Lung microvascular endothelial cell (primary cell): ENCODE data around the gene CMC4. TPM values are rescaled to one million over a fixed set of nuclear protein-coding genes. Genes with fewer than 3 reads are reported as not detected.

Experiments used
- DNase-seq, 2 donors: peaks; one replicate each; pipeline versions ENCODE4 v3.0.0 to v3.0.0-alpha.2; 2010; ENCODE audit warnings: low read depth in 2 of 2
- total RNA-seq: library from RNA; depleted of rRNA; stranded (reverse); fragments of >200 nt; gene quantifications from 2 replicates; pipeline ENCODE4 v1.2.1, GENCODE V29; 2014

CMC4 gene
- total RNA-seq, 1 donor from 2014 or later = 13.3 TPM

DNA sequence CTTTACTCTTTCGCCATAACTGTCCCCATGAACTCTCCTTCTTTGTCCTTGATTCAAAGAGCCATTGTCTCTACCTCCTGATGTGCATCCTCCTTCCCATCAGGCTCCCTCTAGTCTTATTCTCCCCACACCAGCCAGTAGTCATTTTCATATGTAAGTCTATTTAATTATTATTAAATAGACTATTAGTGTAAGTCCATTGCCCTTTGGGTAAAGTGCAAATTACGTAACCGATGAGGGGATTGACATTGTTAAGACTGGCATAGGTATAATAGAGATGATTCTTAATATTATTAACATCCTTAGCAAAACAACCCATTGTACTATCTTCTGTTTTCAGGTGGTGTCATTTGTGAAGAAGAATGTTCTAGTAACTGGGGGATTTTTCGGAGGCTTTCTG lies 16.7 kb downstream of the CMC4 start:
- no peak for DNase-seq

DNA sequence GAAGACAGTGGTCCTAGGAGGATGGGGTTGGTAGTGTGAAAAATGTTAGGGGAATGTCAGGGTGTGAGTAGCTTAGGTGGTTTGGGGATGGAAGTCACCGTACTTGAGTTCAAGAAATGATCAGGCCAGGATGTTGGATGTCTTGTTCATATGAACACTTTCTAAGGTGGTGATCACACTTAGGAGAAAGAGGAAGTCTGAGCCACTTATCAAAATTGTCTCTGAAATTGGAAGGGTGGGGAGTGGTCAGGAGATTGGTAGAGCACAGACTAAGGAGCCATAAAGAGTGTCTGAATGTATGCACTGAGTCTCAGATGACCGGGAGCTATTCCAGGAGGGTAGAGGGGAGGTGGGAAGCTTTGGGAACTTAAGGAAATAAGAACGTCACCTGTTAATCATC lies 17.3 kb downstream of the CMC4 start:
- no peak for DNase-seq

DNA sequence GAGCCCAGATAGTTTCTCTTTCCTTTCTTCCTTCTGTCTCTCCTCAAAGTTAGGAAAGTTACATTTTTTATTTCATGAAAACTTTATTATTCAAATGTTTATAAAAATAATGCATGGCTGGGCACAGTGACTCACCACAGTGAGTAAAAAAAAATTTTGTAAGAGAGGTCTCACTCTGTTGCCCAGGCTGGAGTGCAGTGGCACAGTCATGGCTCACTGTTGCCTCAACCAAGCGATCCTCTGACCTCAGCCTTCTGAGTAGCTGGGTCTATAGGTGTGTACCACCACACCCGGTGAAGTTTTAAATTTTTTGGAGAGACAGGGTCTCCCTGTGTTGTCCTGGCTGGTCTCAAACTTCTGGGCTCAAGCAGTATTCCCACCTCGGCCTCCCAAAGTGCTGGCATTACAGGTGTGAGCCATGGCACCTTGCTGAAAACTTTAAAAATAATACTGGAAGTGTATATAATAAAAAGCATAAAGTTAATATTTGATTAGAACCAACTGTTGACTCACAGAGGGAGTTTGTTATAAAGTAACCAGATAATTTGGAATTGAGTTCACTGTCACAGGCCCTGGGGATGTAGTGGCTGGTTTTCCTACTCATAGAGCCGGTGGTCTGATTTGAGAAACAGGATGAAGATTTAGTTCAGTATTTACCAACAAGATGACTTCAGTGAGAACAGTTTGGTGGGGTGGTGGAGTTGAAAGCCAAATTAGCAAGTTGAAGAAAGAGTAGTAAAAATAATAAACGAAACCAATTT lies 18.0 kb downstream of the CMC4 start:
- no peak for DNase-seq

DNA sequence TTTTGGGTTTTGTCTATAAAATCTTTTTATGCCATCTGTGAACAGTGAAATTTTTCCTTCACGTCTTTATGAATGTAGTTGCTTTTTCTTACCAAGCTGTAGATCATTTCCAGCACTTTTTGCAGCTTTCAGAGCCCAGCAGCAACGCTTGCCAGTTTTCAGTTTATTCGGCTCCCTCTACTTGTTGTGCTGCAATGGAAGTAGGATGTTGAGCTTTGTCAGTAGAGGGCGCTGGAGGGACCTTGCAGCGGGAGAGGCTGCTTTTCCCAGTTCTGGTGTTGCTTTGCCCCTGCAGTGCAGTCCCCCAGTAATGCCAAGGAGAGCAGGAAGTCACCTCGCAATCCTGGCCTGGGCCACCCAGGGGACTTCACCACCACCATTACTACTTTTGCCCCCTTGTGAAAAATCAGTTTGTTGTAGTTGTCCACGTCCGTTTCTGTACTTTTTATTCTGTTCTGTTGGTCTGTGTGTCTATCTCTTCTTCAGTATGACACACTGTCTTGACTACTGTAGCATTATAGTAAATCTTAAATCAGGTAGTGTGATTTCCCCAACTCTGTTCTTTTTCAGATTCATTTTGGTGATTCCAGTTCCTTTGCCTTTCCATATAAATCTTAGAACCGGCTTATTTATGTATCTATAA lies 21.8 kb downstream of the CMC4 start:
- peak; percentile 63 to 76 for DNase-seq

DNA sequence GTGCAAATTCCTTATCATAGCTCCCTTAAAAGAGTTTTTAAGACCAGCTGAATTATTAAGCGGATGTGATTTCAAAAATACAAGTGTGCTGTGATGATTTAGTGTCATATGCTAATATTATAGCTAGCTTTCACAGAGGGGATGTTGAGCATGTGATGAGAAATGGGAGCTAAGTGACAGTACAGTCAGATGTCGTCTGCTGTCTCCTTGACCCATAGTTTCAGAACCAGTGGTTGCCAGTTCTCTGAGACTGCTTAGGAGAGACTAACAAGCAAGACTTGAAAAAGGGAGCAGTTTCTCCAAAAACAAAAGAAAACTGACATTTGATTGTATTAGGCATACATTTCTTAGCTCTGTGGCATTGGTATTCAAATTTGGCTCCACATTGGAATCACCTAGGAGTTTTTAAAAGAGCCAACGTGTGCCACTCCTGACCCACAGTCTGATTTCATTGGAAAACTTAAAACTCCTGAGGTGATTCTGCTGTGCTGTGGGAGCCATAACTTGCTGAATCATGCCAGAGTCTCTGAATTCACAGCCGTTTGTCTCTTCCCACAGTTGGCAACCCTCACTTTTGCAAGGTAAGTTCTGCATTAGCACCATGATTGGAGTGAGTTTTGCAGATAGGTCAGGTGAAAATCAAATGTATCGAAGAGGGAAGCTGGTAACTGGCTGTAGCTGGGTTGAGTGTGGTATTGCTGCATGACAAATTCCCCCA lies 24.0 kb downstream of the CMC4 start:
- DNase-seq = no peak

DNA sequence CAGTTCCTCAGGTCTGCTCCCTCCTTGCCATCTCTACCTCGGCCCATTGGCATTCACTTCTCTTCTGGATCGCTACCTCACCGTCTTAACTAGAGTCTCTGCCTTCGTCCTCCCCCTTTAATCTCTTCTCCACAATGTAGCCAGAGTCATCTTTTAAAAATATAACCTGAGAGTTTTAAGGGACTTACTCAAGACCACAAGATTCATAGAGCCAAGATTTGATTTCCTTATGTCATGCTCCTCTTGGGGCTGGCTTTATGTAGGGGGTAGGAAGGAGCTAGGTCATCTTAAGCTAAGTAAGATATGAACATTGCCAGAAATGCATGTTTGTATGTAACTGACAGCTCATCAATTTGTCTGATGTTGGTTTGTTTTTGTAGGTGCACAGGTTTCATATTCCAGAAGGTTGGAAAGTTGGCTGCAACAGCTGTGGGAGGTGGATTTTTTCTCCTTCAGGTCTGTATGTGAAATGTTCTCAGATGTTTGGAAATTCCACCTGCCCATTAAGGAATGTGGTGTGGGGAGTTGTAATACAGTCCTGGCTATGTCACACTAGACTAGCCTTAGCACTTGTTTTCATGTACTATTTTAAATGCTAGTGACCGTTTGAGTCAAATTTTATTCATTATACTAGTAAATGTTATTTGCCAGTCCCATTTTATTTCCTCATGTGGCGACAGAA lies 24.7 kb downstream of the CMC4 start:
- DNase-seq = no peak

DNA sequence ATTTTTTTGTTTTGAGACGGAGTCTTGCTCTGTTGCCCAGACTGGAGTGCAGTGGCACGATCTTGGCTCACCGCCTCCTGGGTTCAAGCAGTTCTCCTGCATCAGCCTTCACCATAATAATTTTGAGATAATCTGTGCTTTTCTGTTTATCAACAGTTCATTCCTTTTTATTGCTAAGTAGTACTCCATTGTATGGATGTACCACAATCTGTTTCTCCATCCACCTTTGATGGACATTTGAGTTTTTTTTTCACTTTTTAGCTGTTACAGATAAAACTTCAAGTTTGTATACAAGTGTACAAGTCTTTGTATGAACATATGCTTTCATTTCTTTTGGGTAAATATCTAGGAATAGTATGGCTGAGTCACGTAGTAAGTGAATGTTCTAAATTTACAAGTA lies 35.2 kb downstream of the CMC4 start:
- no peak for DNase-seq

DNA sequence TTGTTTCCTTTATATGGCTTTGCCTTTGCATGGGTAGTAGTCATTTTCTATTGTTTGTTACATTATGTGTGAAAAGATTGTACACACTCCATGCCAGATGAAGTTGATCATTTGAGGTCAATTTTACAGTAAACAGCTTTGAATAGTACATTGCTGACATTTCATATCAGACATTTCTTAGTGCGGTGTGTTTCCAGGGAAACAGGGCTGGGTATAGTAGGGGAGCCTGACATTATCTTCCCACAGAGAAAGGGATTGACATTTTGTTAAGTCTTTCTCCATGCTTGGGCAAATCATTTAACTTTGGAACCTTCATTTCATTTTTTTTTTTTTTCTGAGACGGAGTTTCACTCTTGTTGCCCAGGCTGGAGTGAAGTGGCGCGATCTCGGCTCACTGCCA lies 39.3 kb downstream of the CMC4 start:
- DNase-seq = peak in 1 of 2 donors; percentile 31

DNA sequence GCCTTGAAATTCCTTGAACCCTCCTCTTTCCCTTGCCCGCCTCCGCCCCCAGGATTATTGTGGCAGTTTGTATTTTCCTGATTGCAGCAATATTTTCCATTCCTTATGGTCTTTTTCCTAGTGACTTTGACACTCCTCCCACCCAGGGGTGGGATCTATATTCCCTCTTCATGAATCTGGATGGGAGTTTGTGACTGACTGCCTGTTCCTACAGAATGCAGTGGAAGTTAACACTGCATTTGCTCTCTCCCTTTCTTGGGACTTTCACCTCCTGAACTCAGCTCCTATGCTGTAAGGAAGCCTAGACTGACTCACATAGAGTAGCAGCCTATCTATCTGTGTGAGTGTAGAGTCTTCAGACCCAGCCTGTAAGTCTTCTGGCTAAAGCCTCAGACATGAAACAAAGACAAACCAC lies 42.1 kb downstream of the CMC4 start:
- DNase-seq = peak; percentile 7 to 33

DNA sequence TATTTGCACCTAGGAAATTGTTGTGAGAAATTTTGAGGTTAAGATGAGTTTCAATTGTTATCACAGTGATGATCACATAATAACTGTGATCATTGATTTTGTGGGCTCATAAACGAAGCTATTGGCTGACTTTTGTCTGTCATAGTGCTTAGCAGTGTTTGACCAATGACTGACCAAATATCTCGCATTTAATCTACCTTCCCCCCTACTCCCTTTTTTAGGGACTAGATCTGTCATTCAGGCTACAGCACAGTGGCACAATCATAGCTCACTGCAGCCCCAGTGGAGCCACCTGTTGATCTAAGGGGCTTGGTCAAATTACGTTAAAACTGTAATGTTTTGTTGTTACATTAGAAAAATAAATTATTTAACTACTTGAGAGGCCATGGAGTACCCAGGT lies 42.8 kb downstream of the CMC4 start:
- peak in 1 of 2 donors; percentile 40 for DNase-seq

DNA sequence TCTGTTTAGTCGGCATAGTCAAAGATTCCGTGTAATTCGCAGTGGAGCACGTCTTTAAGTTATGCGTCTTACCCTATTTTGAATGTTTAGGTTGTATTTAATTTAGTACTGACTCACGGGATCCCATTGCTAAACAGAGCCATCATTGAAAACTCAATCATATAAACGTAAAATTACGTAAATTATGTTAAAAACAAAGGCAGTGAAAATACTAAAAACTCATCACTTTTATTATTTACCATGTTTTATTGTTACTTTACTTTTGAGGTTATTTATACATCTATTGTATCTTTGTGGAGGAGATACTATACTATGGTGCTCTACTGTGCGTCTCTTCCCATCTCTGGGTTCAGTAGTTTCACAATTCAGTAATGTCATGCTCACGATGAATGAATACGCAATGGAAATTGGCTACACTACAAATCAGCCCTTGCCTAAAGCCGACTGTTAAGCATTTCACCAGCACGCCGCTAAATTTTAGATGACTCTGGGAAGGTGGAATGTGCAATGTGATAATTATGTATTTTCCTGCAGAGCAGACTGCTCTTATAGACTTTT lies 43.3 kb downstream of the CMC4 start:
- peak; percentile 59 to 91 for DNase-seq

DNA sequence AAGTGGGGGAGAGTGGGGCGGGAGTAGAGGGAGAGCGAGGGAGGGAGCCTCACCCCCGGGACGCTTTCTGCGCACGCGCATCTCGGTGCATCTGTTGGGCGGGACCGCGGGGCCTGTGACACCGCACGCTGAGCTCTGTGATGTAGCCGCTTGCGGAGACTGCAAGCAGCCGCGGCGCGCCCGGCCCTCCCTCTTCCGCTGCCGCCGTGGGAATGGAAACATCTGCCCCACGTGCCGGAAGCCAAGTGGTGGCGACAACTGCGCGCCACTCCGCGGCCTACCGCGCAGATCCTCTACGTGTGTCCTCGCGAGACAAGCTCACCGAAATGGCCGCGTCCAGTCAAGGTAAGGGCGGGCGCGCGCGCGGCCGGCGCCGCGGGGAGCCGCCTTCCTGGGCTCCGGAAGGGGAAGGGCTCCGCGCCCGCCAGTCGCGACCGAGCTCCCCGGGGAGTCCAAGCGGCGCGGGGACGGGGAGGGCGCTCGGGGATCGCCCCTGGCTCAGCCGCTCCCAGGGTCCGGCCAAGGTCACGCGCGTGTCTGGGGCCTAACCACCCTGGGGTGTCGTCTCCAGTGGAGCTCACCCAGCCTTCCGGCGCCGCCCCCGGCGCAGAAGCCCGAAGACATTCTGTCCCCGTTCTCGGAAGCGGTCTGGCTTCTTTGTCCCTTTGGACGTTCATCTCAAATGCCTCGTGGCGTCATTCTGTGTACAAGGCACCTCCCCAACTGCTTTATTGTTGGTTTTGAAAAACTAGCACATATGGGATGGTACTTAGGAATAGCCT lies 44.0 kb downstream of the CMC4 start, which contains the start of gene FUNDC2:
FUNDC2 (plus strand) TSS at position 118 of the 782 bp plus-strand sequence; CDS start at position 213, 95 bp downstream.
- peak; percentile 96 to 98 for DNase-seq

DNA sequence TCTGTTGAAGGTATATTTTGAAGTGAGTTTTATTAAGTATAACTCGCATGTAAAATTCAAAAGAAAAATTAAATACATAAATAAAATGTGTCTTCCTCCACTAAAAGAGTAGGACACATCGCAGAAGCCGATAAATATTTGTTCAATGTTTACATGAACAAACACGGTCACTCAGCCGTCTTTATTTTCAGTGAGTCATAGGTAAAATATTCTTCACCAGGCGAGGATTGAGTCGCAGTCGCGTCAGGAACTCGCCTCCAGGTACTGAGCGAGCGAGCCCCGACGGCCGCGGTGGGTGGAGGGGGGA lies 44.6 kb downstream of the CMC4 start:
- DNase-seq = no peak

DNA sequence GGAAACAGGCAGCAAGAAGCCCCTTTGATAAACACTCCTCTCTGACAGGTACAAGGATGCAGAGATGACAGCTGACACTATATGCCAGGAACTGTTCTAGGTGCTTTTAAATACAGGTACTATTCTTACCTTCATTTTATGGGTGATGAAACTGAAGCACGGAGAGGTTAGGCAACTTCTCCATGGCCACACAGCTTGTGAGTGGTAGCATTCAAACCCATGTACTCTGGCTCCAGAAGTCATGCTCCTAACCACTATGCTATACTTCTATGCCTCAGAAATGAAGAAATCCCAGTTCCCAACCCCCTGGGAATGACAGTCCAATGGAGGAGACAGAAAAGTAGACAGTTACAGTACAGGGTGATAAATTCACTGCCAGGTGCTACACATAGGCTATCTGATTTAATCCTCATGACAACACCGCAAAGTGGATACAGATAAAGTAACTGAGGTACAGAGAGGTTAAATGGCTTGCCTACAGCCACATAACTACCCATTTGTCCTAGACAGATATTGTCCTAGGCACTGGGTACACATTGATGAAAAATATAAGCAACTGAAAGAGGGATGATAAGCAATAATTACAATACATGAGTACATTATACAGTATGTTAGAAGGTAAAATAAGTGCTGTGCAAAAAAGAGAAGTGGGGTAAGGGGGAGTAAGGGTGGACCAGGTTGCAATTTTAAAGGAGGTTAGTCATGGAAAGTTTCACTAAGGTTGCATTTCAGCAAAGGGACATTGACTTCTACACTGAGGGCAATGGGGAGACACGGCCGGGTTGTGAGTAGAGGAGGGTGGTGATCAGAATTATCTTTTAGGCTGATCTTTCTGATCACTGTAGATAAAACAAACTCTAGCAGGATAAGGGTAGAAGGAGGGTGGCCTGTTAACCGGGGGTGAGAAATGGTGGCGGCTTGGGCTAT lies 46.8 kb downstream of the CMC4 start:
- no peak for DNase-seq

DNA sequence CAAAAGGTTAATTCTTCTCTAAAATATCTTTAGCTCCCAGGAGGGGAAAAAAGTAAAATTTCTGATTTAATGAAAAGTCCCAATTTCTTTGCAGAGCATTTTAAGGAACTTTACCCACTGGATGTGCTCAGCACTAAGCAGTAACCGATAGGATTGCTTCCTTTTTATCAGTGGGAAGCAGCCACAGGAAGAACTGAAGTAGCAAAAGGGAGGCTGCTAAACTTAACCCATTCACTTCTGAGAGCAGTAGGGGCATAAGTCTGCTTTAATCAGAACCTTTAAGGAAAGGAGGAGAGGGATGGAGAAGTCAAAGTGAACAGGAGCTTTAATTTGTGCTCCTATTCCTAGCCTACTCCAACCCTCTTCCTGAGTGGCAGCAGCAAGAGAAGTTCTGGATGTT lies 48.4 kb downstream of the CMC4 start, which contains the start of gene F8:
F8 (minus strand) TSS at position 139 of the 400 bp plus-strand sequence. CDS start 171 bp downstream, outside the sequence.
- DNase-seq = no peak

DNA sequence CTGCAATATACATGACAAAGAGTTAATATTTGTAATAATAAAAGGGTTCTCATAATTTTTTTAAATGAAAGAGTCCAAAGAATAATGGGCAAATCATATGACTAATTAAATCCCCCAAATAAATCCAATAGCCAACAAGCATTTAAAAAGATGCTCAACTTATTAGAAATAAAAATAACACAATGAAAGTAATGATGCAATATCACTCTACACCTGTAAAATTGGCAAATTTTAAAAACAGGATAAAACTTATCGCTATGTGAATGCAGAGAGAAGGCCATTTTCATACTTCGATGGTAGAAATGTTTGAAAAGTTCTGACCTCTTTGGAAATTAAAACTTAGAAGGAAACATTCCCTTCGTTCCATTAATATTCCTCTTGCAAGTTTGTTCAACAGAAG lies 50.3 kb downstream of the CMC4 start:
- no peak for DNase-seq
